Activated B cell treated with CpG ODN at 0.5 μM for 24 hours (primary cell): ENCODE data around the gene UACA. TPM values are rescaled to one million over a fixed set of nuclear protein-coding genes. Genes with fewer than 3 reads are reported as not detected.
"Not testable (repeated sequence)": the region's sequence is repeated elsewhere in the genome, so short reads cannot be mapped to it uniquely, and the experiment has no call there.

ENCODE experiments used
- ATAC-seq: fragments of 200-7000 bp; cut with Tn5 transposase; one replicate; pipeline ENCODE4 v1.10.0; 2021; ENCODE audit warnings: low read depth, mild to moderate bottlenecking, moderate library complexity
- CTCF ChIA-PET: fragments of 350-600 bp; sonication (Branson Sonifier 250); formaldehyde crosslinking; loops from one replicate; lab custom pipeline; 2021; ENCODE audit warnings: antibody characterized with exemption; lab: Charles Lee
- POLR2A ChIA-PET: fragments of 350-600 bp; sonication (Branson Sonifier 250); formaldehyde crosslinking; loops from one replicate; lab custom pipeline; 2021; ENCODE audit warnings: antibody characterized with exemption; lab: Charles Lee
- DNase-seq: peaks from one replicate; pipeline ENCODE4 v3.0.0; 2022
- H3K27ac Mint-ChIP-seq: one replicate; pipeline ENCODE4 v1.8.0; 2020; ENCODE audit warnings: mixed read lengths
- H3K27me3 Mint-ChIP-seq: one replicate; pipeline ENCODE4 v1.8.0; 2021; ENCODE audit warnings: mixed read lengths
- H3K36me3 Mint-ChIP-seq: one replicate; pipeline ENCODE4 v1.8.0; 2021; ENCODE audit warnings: low read depth, mixed read lengths
- H3K4me1 Mint-ChIP-seq: one replicate; pipeline ENCODE4 v1.8.0; 2021; ENCODE audit warnings: mixed read lengths
- H3K4me3 Mint-ChIP-seq: one replicate; pipeline ENCODE4 v1.8.0; 2020; ENCODE audit warnings: mild to moderate bottlenecking, mixed read lengths
- H3K9me3 Mint-ChIP-seq: one replicate; pipeline ENCODE4 v1.8.0; 2020; ENCODE audit warnings: mixed read lengths
- intact Hi-C: fragments of 100-400 bp; cut with micrococcal nuclease; formaldehyde crosslinking; loops from one replicate; pipeline ENCODE4 v1.15.1; 2024
- total RNA-seq: library from RNA; stranded (reverse); gene quantifications from 2 replicates; pipeline ENCODE4 v1.2.3, GENCODE V29; 2022
- TF ChIP-seq, protein P1 (sequence below): fragments of 200-600 bp; IDR thresholded peaks from one replicate; pipeline ENCODE4 v1.8.0; 2022; ENCODE audit warnings: antibody characterized with exemption, mild to moderate bottlenecking

The UACA gene
- total RNA-seq, 1 donor from 2014 or later, result 1.00 TPM

DNA sequence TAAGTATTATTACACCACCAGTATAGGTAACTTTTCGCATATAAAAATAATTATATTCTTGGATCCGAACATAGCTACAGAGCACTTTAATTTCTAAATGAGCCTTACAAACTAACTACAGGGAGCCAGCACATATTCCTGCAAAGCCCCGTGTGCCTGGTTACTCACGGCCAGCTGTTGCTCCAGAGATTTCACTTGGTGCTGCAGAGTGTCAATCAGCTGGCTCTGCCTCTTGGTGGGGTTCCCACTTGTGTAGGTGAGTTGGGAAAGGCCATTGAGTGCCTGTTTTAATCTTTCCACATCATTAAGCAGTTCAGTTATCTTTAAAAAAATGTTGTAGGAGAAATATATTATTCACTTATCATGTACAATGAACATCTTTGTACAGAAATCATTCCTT lies 98.9 kb downstream of the UACA start:
- intact Hi-C loops, result no loop called here
- Mint-ChIP-seq H3K4me1 (no peaks in the 10 kb centered on the region), H3K27me3 (peaks cover 2% of the 10 kb centered on the region), H3K9me3 (no peaks in the 10 kb centered on the region), H3K27ac (no peak overlapping the region), H3K36me3 (no peaks in the 10 kb centered on the region), H3K4me3 (no peak overlapping the region)
- no peak for ATAC-seq
- no peak for DNase-seq
- ChIA-PET POLR2A (no interaction called here), CTCF (no interaction called here)
- TF ChIP-seq, protein P1, sequence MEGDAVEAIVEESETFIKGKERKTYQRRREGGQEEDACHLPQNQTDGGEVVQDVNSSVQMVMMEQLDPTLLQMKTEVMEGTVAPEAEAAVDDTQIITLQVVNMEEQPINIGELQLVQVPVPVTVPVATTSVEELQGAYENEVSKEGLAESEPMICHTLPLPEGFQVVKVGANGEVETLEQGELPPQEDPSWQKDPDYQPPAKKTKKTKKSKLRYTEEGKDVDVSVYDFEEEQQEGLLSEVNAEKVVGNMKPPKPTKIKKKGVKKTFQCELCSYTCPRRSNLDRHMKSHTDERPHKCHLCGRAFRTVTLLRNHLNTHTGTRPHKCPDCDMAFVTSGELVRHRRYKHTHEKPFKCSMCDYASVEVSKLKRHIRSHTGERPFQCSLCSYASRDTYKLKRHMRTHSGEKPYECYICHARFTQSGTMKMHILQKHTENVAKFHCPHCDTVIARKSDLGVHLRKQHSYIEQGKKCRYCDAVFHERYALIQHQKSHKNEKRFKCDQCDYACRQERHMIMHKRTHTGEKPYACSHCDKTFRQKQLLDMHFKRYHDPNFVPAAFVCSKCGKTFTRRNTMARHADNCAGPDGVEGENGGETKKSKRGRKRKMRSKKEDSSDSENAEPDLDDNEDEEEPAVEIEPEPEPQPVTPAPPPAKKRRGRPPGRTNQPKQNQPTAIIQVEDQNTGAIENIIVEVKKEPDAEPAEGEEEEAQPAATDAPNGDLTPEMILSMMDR, result no peak

DNA sequence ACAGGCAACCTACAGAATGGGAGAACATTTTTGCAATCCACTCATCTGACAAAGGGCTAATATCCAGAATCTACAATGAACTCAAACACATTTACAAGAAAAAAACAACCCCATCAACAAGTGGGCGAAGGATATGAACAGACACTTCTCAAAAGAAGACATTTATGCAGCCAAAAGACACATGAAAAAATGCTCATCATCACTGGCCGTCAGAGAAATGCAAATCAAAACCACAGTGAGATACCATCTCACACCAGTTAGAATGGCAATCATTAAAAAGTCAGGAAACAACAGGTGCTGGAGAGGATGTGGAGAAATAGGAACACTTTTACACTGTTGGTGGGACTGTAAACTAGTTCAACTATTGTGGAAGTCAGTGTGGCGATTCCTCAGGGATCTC lies 100.3 kb downstream of the UACA start:
- CTCF ChIA-PET, H3K9me3 Mint-ChIP-seq, ATAC-seq, H3K27me3 Mint-ChIP-seq, H3K27ac Mint-ChIP-seq, H3K4me3 Mint-ChIP-seq, DNase-seq, H3K36me3 Mint-ChIP-seq, intact Hi-C loops, POLR2A ChIA-PET, H3K4me1 Mint-ChIP-seq: not testable (repeated sequence)

DNA sequence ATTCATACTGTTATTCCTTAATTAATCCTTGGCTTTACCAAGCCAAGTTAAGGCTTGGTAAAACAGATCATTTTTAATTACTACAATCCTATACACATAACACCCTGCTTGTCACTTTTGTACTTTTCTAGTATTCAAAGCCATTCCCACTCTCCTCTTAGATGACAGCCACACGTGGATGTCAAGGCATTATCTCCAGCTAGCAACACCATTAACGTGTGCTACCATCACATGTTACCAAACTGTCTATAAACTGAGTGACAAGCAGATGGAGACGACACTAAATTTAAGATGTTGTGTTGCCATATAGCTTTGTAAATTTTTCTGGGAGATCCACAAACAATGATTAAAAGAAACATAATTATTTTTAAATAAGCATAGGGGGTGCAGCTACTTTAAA lies 103.7 kb downstream of the UACA start:
- ATAC-seq (no peak), DNase-seq (no peak)
- Mint-ChIP-seq H3K9me3 (no peaks in the 10 kb centered on the region), H3K36me3 (no peaks in the 10 kb centered on the region), H3K27ac (no peak overlapping the region), H3K4me3 (no peak overlapping the region), H3K4me1 (no peaks in the 10 kb centered on the region), H3K27me3 (peaks cover 4% of the 10 kb centered on the region)
- ChIA-PET POLR2A (no interaction called here), CTCF (no interaction called here)
- intact Hi-C loops, result no loop called here
- TF ChIP-seq, protein P1, result no peak

DNA sequence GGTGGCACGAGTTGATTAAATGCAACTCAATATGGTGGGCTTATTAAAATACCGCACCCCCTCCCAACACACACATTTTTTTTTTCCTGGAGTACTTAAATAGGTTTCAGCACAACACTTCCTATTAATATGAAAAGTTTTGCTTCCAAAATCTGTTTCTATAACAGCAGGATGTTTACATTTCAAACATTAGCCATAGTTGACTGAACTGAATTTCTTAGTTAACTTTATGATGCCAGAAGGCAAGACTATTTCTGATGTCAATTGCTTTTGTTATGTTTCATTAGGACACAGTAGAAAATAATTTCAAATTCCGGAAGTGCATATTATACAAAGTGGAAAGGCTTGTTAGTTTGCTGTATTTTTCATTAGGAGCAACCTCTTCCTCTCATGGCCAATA lies 104.7 kb downstream of the UACA start:
- ChIA-PET CTCF (no interaction called here), POLR2A (interaction anchor here (0.7 kb wide), 1 partner anchor 1205 kb away, joined by 9 read pairs; no protein-coding TSS in a partner anchor)
- intact Hi-C loops, result no loop called here
- TF ChIP-seq, protein P1, result no peak
- Mint-ChIP-seq H3K9me3 (no peaks in the 10 kb centered on the region), H3K27me3 (peaks cover 4% of the 10 kb centered on the region), H3K27ac (no peak overlapping the region), H3K4me3 (no peak overlapping the region), H3K4me1 (no peaks in the 10 kb centered on the region), H3K36me3 (no peaks in the 10 kb centered on the region)
- DNase-seq (no peak), ATAC-seq (no peak)

DNA sequence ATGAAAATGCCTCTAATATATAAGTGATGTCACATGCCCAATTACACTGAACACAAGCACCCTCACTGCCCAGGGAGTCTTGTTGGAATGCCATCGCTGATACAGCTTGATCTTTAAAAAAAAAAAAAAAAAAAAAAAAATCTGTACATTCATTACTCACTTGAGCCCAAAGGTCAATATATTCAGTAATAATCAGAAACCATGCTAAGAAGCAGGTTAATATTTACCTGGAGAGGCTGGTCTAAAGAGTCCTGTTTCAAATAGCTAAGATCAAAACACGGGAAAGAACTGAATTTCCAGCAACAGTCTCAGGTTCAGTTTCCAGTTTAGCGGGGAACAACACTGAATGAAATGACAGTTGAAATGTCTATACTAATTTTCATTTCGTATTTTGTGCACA lies 109.9 kb downstream of the UACA start:
- Mint-ChIP-seq H3K27ac (no peak overlapping the region), H3K36me3 (no peaks in the 10 kb centered on the region), H3K4me1 (no peaks in the 10 kb centered on the region), H3K9me3 (no peaks in the 10 kb centered on the region), H3K27me3 (peaks cover 8% of the 10 kb centered on the region), H3K4me3 (no peak overlapping the region)
- ChIA-PET POLR2A (no interaction called here), CTCF (interaction anchor here (1.2 kb wide), 1 partner anchor 69 kb away, joined by 3 read pairs; no protein-coding TSS in a partner anchor)
- ATAC-seq, result no peak
- DNase-seq, result no peak
- intact Hi-C loops, result no loop called here
- TF ChIP-seq, protein P1, result no peak

DNA sequence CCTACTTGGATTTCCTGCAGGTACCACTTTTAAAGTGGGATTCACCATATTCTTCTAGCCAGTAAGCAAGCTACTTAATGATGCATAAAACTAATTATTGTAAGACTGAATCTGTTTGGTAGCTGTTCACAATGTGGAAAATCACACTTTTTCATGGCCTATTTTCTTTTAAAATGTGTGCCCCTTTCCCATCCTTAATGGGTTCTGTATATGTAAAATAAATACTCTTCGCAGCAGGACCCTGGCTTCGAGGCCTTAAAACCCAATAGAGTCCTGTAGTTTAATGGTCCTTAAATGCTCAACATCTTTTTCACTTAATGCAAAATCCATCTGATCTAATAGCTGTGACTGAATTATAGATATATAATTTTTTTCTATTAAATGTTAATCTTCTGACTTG lies 111.0 kb downstream of the UACA start:
- Mint-ChIP-seq H3K4me3 (no peak overlapping the region), H3K27me3 (peaks cover 8% of the 10 kb centered on the region), H3K36me3 (no peaks in the 10 kb centered on the region), H3K27ac (no peak overlapping the region), H3K4me1 (no peaks in the 10 kb centered on the region), H3K9me3 (no peaks in the 10 kb centered on the region)
- DNase-seq (no peak), ATAC-seq (no peak)
- intact Hi-C loops, result no loop called here
- ChIA-PET CTCF (no interaction called here), POLR2A (no interaction called here)
- TF ChIP-seq, protein P1, result no peak
